HG03442 (cell line): ENCODE data around the gene TBATA.

Experiments
- ATAC-seq: cut with Tn5 transposase; IDR thresholded peaks from one replicate; pipeline ENCODE4 v1.9.1; 2021; ENCODE audit warnings: mild to moderate bottlenecking, moderate library complexity; ENCODE audit not compliant: unreplicated experiment

The TBATA gene

GRCh38 chr10:70722820-70723424 is 62.3 kb downstream of the TBATA start:
- ATAC-seq, result no peak
